Chondrocyte (in vitro differentiated cells): Measurements from ENCODE around the gene SMCO2. TPM values are rescaled to one million over a fixed set of nuclear protein-coding genes. Genes with fewer than 3 reads are reported as not detected.

ENCODE experiments used
- DNase-seq: peaks from one replicate; pipeline ENCODE4 v3.0.0; 2021; ENCODE audit warnings: mixed read lengths, low spot score
- H3K27ac Mint-ChIP-seq: one replicate; pipeline ENCODE4 v1.8.0; 2021; ENCODE audit warnings: mild to moderate bottlenecking, moderate library complexity, mixed read lengths; ENCODE audit not compliant: unreplicated experiment
- H3K27me3 Mint-ChIP-seq: 2 replicates; pipeline ENCODE4 v1.8.0; 2021; ENCODE audit warnings: low read depth, mixed read lengths
- H3K36me3 Mint-ChIP-seq: 2 replicates; pipeline ENCODE4 v1.8.0; 2021; ENCODE audit warnings: low read depth, mixed read lengths
- H3K4me1 Mint-ChIP-seq: 2 replicates; pipeline ENCODE4 v1.8.0; 2021; ENCODE audit warnings: low read depth, mild to moderate bottlenecking, mixed read lengths
- H3K4me3 Mint-ChIP-seq: one replicate; pipeline ENCODE4 v1.8.0; 2021; ENCODE audit warnings: mild to moderate bottlenecking, moderate library complexity, mixed read lengths; ENCODE audit not compliant: unreplicated experiment
- H3K9me3 Mint-ChIP-seq: 2 replicates; pipeline ENCODE4 v1.8.0; 2021; ENCODE audit warnings: low read depth, mixed read lengths
- CTCF ChIP-seq: fragments of 200-600 bp; sonication (generic); IDR thresholded peaks from 2 replicates; pipeline ENCODE4 v1.5.0; 2021; ENCODE audit warnings: antibody characterized with exemption, mild to moderate bottlenecking, moderate library complexity
- total RNA-seq: library from RNA; stranded (reverse); gene quantifications from 3 replicates; pipeline ENCODE4 v1.2.1, GENCODE V29; 2021

SMCO2 gene
- total RNA-seq, 1 donor from 2014 or later = not detected

GRCh38 chr12:27493260-27493940, 46.9 kb downstream of the SMCO2 start:
- Mint-ChIP-seq H3K9me3 (no peaks in the 10 kb centered on the region), H3K36me3 (no peaks in the 10 kb centered on the region), H3K4me3 (no peak overlapping the region), H3K27me3 (no peaks in the 10 kb centered on the region), H3K27ac (no peak overlapping the region), H3K4me1 (no peaks in the 10 kb centered on the region)
- no peak for DNase-seq
- TF ChIP-seq CTCF = no peak

GRCh38 chr12:27497446-27497845, 50.9 kb downstream of the SMCO2 start:
- Mint-ChIP-seq H3K9me3 (no peaks in the 10 kb centered on the region), H3K4me3 (no peak overlapping the region), H3K4me1 (no peaks in the 10 kb centered on the region), H3K27me3 (no peaks in the 10 kb centered on the region), H3K36me3 (no peaks in the 10 kb centered on the region), H3K27ac (no peak overlapping the region)
- no peak for TF ChIP-seq CTCF
- DNase-seq = no peak

GRCh38 chr12:27498149-27498548, 51.6 kb downstream of the SMCO2 start:
- no peak for DNase-seq
- TF ChIP-seq CTCF = no peak
- H3K27ac Mint-ChIP-seq = no peak overlapping the region
- H3K9me3 Mint-ChIP-seq = no peaks in the 10 kb centered on the region
- H3K4me3 Mint-ChIP-seq = no peak overlapping the region
- no peaks in the 10 kb centered on the region for H3K4me1 Mint-ChIP-seq
- H3K27me3 Mint-ChIP-seq = no peaks in the 10 kb centered on the region
- H3K36me3 Mint-ChIP-seq = no peaks in the 10 kb centered on the region

- Mint-ChIP-seq H3K36me3 (no peaks in the 10 kb centered on the region), H3K27me3 (no peaks in the 10 kb centered on the region), H3K4me3 (no peak overlapping the region), H3K4me1 (no peaks in the 10 kb centered on the region), H3K9me3 (no peaks in the 10 kb centered on the region), H3K27ac (no peak overlapping the region)
- TF ChIP-seq CTCF = no peak
- DNase-seq = no peak
Observed at GRCh38 chr12:27498761-27499160, 52.2 kb downstream of the SMCO2 start.

GRCh38 chr12:27499377-27499776, 52.8 kb downstream of the SMCO2 start:
- DNase-seq = no peak
- TF ChIP-seq CTCF = no peak
- H3K4me1 Mint-ChIP-seq = peaks cover 1% of the 10 kb centered on the region
- no peaks in the 10 kb centered on the region for H3K36me3 Mint-ChIP-seq
- H3K27me3 Mint-ChIP-seq = no peaks in the 10 kb centered on the region
- no peak overlapping the region for H3K27ac Mint-ChIP-seq
- H3K9me3 Mint-ChIP-seq = no peaks in the 10 kb centered on the region
- H3K4me3 Mint-ChIP-seq = no peak overlapping the region
